ENCODE results near the gene ABLIM1.

The ABLIM1 gene

DNA sequence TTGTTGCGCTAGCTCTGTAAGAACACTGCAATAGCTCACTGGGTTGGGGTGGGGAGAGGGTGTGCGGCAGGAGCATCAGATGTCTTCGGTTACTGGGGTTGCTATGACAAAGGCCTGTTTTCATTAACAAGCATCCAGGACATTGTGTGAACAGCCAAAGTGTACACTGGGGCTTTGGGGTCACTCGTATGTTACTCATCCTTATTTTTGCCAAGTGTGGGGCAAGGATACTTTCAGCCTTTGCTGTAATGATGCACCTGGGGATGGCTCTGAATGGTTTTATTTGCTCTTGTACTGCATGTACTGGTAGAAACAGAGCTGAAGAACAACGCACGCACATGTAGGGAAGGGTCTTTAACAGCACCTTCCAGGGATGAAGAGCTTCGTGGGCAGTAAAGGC lies 180.8 kb downstream of the ABLIM1 start:
- H3K9me3 ChIP-seq (ENCODE audit: low read length): no peaks in the 10 kb centered on the region
- no peak overlapping the region for H3K27ac ChIP-seq (ENCODE audit: low read depth, low read length)
- H3K9ac ChIP-seq (ENCODE audit: low read length): no peak overlapping the region
- H3K36me3 ChIP-seq (ENCODE audit: insufficient read depth, low read length): no peaks in the 10 kb centered on the region
- no peak overlapping the region for H3K4me3 ChIP-seq (ENCODE audit: low read depth in 1 of 2, low read length in 2 of 2)
- H3K27me3 ChIP-seq (ENCODE audit: control insufficient read depth in 1 of 2, insufficient read depth in 2 of 2, low read length in 2 of 2): no peaks in the 10 kb centered on the region
- H3K4me1 ChIP-seq (ENCODE audit: insufficient read depth, low read length): peaks cover 15% of the 10 kb centered on the region

DNA sequence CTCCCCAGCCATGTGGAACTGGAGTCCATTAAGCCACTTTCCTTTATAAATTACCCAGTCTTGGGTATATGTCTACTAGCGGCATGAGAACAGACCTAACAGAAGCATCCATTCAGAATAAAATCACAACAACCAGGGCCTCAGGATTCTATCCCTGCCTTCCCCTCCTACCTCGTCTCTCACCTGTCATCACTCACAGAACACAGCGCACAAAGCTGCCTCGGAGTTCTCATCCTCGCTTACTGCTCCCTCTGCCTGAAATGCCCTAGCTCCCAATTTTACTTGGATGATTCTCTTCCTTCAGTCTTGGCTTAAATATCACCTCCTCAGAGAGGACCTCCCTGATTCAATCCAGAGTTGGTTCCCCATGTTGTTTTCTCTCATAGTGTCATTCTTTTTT lies 183.1 kb downstream of the ABLIM1 start:
- Histone ChIP-seq H3K27me3 (ENCODE audit: control insufficient read depth in 1 of 2, insufficient read depth in 2 of 2, low read length in 2 of 2) (no peaks in the 10 kb centered on the region), H3K4me3 (ENCODE audit: low read depth in 1 of 2, low read length in 2 of 2) (no peak overlapping the region), H3K36me3 (ENCODE audit: insufficient read depth, low read length) (no peaks in the 10 kb centered on the region), H3K27ac (ENCODE audit: low read depth, low read length) (no peak overlapping the region), H3K9me3 (ENCODE audit: low read length) (no peaks in the 10 kb centered on the region), H3K4me1 (ENCODE audit: insufficient read depth, low read length) (peaks cover 10% of the 10 kb centered on the region), H3K9ac (ENCODE audit: low read length) (no peak overlapping the region)

- Histone ChIP-seq H3K9me3 (ENCODE audit: low read length) (no peaks in the 10 kb centered on the region), H3K4me3 (ENCODE audit: low read depth in 1 of 2, low read length in 2 of 2) (no peak overlapping the region), H3K9ac (ENCODE audit: low read length) (no peak overlapping the region), H3K4me1 (ENCODE audit: insufficient read depth, low read length) (peaks cover 10% of the 10 kb centered on the region), H3K27me3 (ENCODE audit: control insufficient read depth in 1 of 2, insufficient read depth in 2 of 2, low read length in 2 of 2) (no peaks in the 10 kb centered on the region), H3K27ac (ENCODE audit: low read depth, low read length) (no peak overlapping the region), H3K36me3 (ENCODE audit: insufficient read depth, low read length) (no peaks in the 10 kb centered on the region)
These were observed 184.3 kb downstream of the ABLIM1 start for GRCh38 chr10:114473776-114474175.

- no peak overlapping the region for H3K4me3 ChIP-seq (ENCODE audit: low read depth in 1 of 2, low read length in 2 of 2)
- no peaks in the 10 kb centered on the region for H3K27me3 ChIP-seq (ENCODE audit: control insufficient read depth in 1 of 2, insufficient read depth in 2 of 2, low read length in 2 of 2)
- H3K27ac ChIP-seq (ENCODE audit: low read depth, low read length): no peak overlapping the region
- no peaks in the 10 kb centered on the region for H3K36me3 ChIP-seq (ENCODE audit: insufficient read depth, low read length)
- H3K9me3 ChIP-seq (ENCODE audit: low read length): no peaks in the 10 kb centered on the region
- H3K4me1 ChIP-seq (ENCODE audit: insufficient read depth, low read length): peaks cover 10% of the 10 kb centered on the region
- no peak overlapping the region for H3K9ac ChIP-seq (ENCODE audit: low read length)
These were observed 185.2 kb downstream of the ABLIM1 start for GRCh38 chr10:114472877-114473253.

- Histone ChIP-seq H3K4me1 (ENCODE audit: insufficient read depth, low read length) (peaks cover 10% of the 10 kb centered on the region), H3K27me3 (ENCODE audit: control insufficient read depth in 1 of 2, insufficient read depth in 2 of 2, low read length in 2 of 2) (no peaks in the 10 kb centered on the region), H3K4me3 (ENCODE audit: low read depth in 1 of 2, low read length in 2 of 2) (no peak overlapping the region), H3K27ac (ENCODE audit: low read depth, low read length) (no peak overlapping the region), H3K9me3 (ENCODE audit: low read length) (no peaks in the 10 kb centered on the region), H3K36me3 (ENCODE audit: insufficient read depth, low read length) (no peaks in the 10 kb centered on the region), H3K9ac (ENCODE audit: low read length) (no peak overlapping the region)
These were observed 185.9 kb downstream of the ABLIM1 start for GRCh38 chr10:114471906-114472876.

DNA sequence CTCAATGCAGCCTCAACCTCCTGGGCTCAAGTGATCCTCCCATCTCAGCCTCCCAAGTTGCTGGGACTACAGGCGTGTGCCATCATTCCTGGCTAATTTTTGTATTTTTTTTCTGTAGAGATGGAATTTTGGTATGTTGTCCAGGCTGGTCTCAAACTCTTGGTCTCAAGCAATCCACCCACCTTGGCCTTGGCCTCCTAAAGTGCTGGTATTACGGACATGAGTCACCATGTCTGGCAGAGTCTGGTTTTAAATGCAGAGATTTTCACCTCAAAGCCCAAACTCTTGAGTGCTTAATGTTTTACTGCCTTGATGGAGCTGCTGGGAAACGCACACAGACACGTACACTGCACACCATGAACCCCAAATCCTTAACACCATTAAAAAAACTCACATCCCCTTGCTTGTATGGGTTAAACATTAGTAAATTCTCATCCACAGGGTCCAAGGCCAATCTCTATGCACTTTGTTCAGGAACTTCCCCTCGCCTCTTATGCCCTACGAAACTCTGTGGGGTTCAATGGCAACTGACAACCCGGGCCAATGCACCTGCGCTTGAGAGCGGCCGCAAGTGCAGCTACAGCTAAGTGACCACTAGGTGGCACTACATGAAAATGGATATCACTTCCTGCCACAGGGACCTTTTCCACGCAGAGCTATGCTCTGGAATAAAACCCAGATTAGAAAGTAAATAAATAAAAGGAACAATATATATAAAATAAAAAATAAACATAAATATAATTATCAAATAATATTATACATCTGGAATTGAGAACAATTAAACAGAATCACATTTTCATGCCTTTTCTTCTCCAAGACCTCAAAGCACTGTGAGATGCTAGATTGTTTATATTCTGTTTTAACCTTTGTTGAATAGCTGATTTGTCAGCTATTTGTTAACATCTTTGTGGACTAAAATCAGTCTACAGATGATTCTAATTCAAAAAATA lies 186.8 kb downstream of the ABLIM1 start:
- Histone ChIP-seq H3K27ac (ENCODE audit: low read depth, low read length) (no peak overlapping the region), H3K9ac (ENCODE audit: low read length) (no peak overlapping the region), H3K36me3 (ENCODE audit: insufficient read depth, low read length) (no peaks in the 10 kb centered on the region), H3K9me3 (ENCODE audit: low read length) (no peaks in the 10 kb centered on the region), H3K4me1 (ENCODE audit: insufficient read depth, low read length) (peaks cover 5% of the 10 kb centered on the region), H3K4me3 (ENCODE audit: low read depth in 1 of 2, low read length in 2 of 2) (no peak overlapping the region), H3K27me3 (ENCODE audit: control insufficient read depth in 1 of 2, insufficient read depth in 2 of 2, low read length in 2 of 2) (no peaks in the 10 kb centered on the region)

DNA sequence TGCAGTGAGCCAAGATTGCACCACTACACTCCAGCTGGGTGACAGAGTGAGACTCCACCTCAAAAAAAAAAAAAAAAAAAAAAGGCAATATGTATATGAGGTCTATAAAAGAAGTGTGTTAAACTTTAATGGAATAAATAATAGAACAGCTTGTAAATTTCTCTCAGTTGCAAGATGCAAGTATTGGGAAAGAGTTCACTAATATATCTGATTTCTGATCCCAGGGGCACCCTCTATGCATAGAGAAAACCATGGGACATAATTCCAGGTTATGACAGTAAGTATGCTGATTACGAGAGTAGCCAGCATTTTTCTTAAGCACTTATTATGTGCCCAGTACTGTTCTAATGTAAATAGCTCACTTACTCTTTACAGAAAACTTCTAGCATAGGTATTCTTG lies 187.7 kb downstream of the ABLIM1 start:
- H3K9me3 ChIP-seq (ENCODE audit: low read length): no peaks in the 10 kb centered on the region
- no peaks in the 10 kb centered on the region for H3K36me3 ChIP-seq (ENCODE audit: insufficient read depth, low read length)

DNA sequence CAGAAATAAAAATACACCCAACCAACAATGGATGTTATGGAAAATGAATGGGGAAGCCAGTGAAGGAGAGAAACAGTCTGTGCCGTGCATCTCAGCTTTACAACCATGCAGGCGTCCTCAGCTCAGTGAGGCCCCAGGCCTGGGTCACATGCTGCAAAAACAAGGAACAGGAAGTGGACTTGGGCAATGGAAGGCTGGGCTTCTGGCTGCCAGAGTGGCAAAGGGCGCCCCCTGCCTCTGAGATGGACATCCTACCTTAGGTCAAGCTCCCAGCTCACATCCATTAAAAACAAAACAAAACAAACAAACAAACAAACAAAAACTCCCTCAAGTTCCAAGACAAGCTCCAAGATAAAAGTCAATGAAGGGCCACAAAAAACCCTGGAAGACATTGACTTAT lies 199.1 kb downstream of the ABLIM1 start:
- no peaks in the 10 kb centered on the region for H3K27me3 ChIP-seq (ENCODE audit: control insufficient read depth in 1 of 2, insufficient read depth in 2 of 2, low read length in 2 of 2)
- H3K9ac ChIP-seq (ENCODE audit: low read length): no peak overlapping the region
- H3K9me3 ChIP-seq (ENCODE audit: low read length): no peaks in the 10 kb centered on the region
- H3K4me1 ChIP-seq (ENCODE audit: insufficient read depth, low read length): no peaks in the 10 kb centered on the region
- no peak overlapping the region for H3K27ac ChIP-seq (ENCODE audit: low read depth, low read length)
- H3K4me3 ChIP-seq (ENCODE audit: low read depth in 1 of 2, low read length in 2 of 2): no peak overlapping the region
- no peaks in the 10 kb centered on the region for H3K36me3 ChIP-seq (ENCODE audit: insufficient read depth, low read length)

More for the DNA sequence above, 187.7 kb downstream of the ABLIM1 start:
- Histone ChIP-seq H3K4me1 (ENCODE audit: insufficient read depth, low read length) (no peaks in the 10 kb centered on the region), H3K27ac (ENCODE audit: low read depth, low read length) (no peak overlapping the region), H3K9ac (ENCODE audit: low read length) (no peak overlapping the region), H3K4me3 (ENCODE audit: low read depth in 1 of 2, low read length in 2 of 2) (no peak overlapping the region), H3K27me3 (ENCODE audit: control insufficient read depth in 1 of 2, insufficient read depth in 2 of 2, low read length in 2 of 2) (no peaks in the 10 kb centered on the region)

DNA sequence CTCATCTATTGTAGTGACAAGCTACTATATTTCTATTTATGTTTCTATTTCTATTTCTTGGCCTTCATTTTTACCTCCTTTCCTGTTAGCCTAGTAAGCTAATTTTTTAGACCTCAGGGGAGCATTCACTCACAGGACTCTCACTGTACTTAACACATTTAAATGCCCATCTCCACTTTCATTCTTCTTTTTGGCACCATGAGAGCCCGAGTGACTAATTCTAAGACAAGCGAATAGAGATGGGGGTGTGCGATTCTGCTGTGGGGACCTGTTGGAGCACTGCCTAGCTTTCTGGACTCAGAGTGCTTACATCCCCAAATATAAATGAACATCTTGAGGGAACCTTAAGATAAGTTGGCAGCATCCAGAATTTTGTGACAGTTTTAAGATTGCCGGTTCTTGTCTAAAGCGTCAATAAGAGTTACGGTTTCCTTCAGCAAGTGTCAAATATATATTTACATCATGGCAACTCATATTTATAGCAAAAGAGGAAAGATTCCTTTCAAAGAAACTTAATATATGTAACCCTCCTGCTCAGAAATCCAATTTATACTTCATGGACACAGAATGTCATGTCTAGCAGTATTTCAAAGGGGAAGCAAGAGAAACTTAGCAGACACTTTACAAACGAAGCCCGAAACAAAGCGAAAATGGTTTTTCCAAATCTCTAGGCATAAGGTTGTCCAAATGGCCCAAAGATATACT lies 199.7 kb downstream of the ABLIM1 start:
- Histone ChIP-seq H3K36me3 (ENCODE audit: insufficient read depth, low read length) (no peaks in the 10 kb centered on the region), H3K9me3 (ENCODE audit: low read length) (no peaks in the 10 kb centered on the region)

DNA sequence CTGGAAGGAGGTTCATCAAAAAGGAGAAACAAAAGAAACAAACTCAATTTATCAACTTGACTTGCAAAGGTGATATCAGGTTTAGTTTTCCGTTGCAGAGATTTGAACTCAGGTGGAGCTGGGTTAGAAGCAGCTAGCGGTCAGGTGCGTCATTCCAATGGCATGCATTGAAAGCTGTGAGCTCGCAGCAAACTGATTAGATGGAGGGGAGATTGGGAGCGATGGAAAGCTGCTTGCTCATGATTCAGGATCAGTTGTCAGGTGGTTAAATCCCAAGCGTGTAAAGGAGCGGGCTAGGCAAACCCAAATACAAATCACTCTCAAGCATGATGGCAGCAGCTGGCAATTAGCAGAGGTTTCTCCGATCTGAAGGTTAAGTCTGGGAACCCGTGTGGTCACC lies 204.5 kb downstream of the ABLIM1 start:
- no peak overlapping the region for H3K4me3 ChIP-seq (ENCODE audit: low read depth in 1 of 2, low read length in 2 of 2)
- no peak overlapping the region for H3K27ac ChIP-seq (ENCODE audit: low read depth, low read length)
- H3K27me3 ChIP-seq (ENCODE audit: control insufficient read depth in 1 of 2, insufficient read depth in 2 of 2, low read length in 2 of 2): no peaks in the 10 kb centered on the region
- H3K9me3 ChIP-seq (ENCODE audit: low read length): no peaks in the 10 kb centered on the region
- no peaks in the 10 kb centered on the region for H3K4me1 ChIP-seq (ENCODE audit: insufficient read depth, low read length)
- no peak overlapping the region for H3K9ac ChIP-seq (ENCODE audit: low read length)
- no peaks in the 10 kb centered on the region for H3K36me3 ChIP-seq (ENCODE audit: insufficient read depth, low read length)

More for the DNA sequence above, 199.7 kb downstream of the ABLIM1 start:
- Histone ChIP-seq H3K27me3 (ENCODE audit: control insufficient read depth in 1 of 2, insufficient read depth in 2 of 2, low read length in 2 of 2) (no peaks in the 10 kb centered on the region), H3K4me3 (ENCODE audit: low read depth in 1 of 2, low read length in 2 of 2) (no peak overlapping the region), H3K4me1 (ENCODE audit: insufficient read depth, low read length) (no peaks in the 10 kb centered on the region), H3K27ac (ENCODE audit: low read depth, low read length) (no peak overlapping the region), H3K9ac (ENCODE audit: low read length) (no peak overlapping the region)

- H3K9ac ChIP-seq (ENCODE audit: low read length): no peak overlapping the region
- H3K9me3 ChIP-seq (ENCODE audit: low read length): no peaks in the 10 kb centered on the region
- no peaks in the 10 kb centered on the region for H3K27me3 ChIP-seq (ENCODE audit: control insufficient read depth in 1 of 2, insufficient read depth in 2 of 2, low read length in 2 of 2)
- no peaks in the 10 kb centered on the region for H3K4me1 ChIP-seq (ENCODE audit: insufficient read depth, low read length)
- no peak overlapping the region for H3K27ac ChIP-seq (ENCODE audit: low read depth, low read length)
- H3K4me3 ChIP-seq (ENCODE audit: low read depth in 1 of 2, low read length in 2 of 2): no peak overlapping the region
- no peaks in the 10 kb centered on the region for H3K36me3 ChIP-seq (ENCODE audit: insufficient read depth, low read length)
These were observed 209.2 kb downstream of the ABLIM1 start for GRCh38 chr10:114448897-114449296.

Measured in muscle layer of colon (tissue), 2 donors.